GM19395 (cell line): Measurements from ENCODE around the gene ARHGAP45.

Experiments
- ATAC-seq: cut with Tn5 transposase; IDR thresholded peaks from one replicate; pipeline ENCODE4 v1.9.1; 2021; ENCODE audit warnings: mild to moderate bottlenecking, moderate library complexity; ENCODE audit not compliant: unreplicated experiment

The ARHGAP45 gene

GRCh38 chr19:1084024-1084868 is 17.3 kb downstream of the ARHGAP45 start:
- ATAC-seq = no peak

GRCh38 chr19:1085053-1085658 is 18.2 kb downstream of the ARHGAP45 start:
- no peak for ATAC-seq

- no peak for ATAC-seq
Observed at GRCh38 chr19:1085676-1086442, 18.9 kb downstream of the ARHGAP45 start.

GRCh38 chr19:1086613-1087012 is 19.6 kb downstream of the ARHGAP45 start:
- no peak for ATAC-seq

- no peak for ATAC-seq
Observed at GRCh38 chr19:1087813-1088415, 20.9 kb downstream of the ARHGAP45 start.

- no peak for ATAC-seq
Observed at GRCh38 chr19:1088416-1089010, 21.5 kb downstream of the ARHGAP45 start.

- no peak for ATAC-seq
Observed at GRCh38 chr19:1089126-1089771, 22.3 kb downstream of the ARHGAP45 start.

- no peak for ATAC-seq
Observed at GRCh38 chr19:1089891-1090290, 22.9 kb downstream of the ARHGAP45 start.

GRCh38 chr19:1090731-1091543 is 24.0 kb downstream of the ARHGAP45 start:
- ATAC-seq = no peak

- ATAC-seq = no peak
Observed at GRCh38 chr19:1091544-1092175, 24.7 kb downstream of the ARHGAP45 start.

GRCh38 chr19:1093330-1093729 is 26.4 kb downstream of the ARHGAP45 start:
- ATAC-seq = no peak

- ATAC-seq = no peak
Observed at GRCh38 chr19:1093811-1094553, 27.0 kb downstream of the ARHGAP45 start.

- no peak for ATAC-seq
Observed at GRCh38 chr19:1094655-1094977, 27.6 kb downstream of the ARHGAP45 start.

- ATAC-seq = peak; percentile 62
Observed at GRCh38 chr19:1094978-1095701, 28.2 kb downstream of the ARHGAP45 start, which contains the start of gene POLR2E. Gene POLR2E (minus strand): TSS chr19:1095375. CDS start chr19:1095315, 60 bp downstream.

- ATAC-seq = no peak
Observed at GRCh38 chr19:1097810-1098176, 30.8 kb downstream of the ARHGAP45 start.

- no peak for ATAC-seq
Observed at GRCh38 chr19:1098177-1099051, 31.4 kb downstream of the ARHGAP45 start.

GRCh38 chr19:1101337-1101698 is 34.4 kb downstream of the ARHGAP45 start:
- no peak for ATAC-seq
